Central memory CD8-positive, alpha-beta T cell (primary cell): ENCODE data around the gene CMSS1.
"Not testable (repeated sequence)": the region's sequence is repeated elsewhere in the genome, so short reads cannot be mapped to it uniquely, and the experiment has no call there.

Experiments used
- ATAC-seq: fragments of 150-1000 bp; cut with Tn5 transposase; replicated peaks from 2 replicates; pipeline ENCODE4 v1.10.0; 2022; ENCODE audit warnings: mild to moderate bottlenecking, moderate FRiP score, moderate number of reproducible peaks; ENCODE audit not compliant: poor library complexity, severe bottlenecking; ENCODE audit errors: extremely low read depth
- DNase-seq, 2 donors: peaks; one replicate each; pipeline ENCODE4 v3.0.0; 2021; ENCODE audit warnings: low spot score in 2 of 2
- H3K27ac Mint-ChIP-seq: one replicate; pipeline ENCODE4 v1.8.0; 2022; ENCODE audit warnings: low read depth, mild to moderate bottlenecking, moderate library complexity, mixed read lengths
- H3K27me3 Mint-ChIP-seq: one replicate; pipeline ENCODE4 v1.8.0; 2022; ENCODE audit warnings: mixed read lengths
- H3K36me3 Mint-ChIP-seq: one replicate; pipeline ENCODE4 v1.8.0; 2022; ENCODE audit warnings: mild to moderate bottlenecking, moderate library complexity, mixed read lengths; ENCODE audit not compliant: insufficient read depth
- H3K4me1 Mint-ChIP-seq: one replicate; pipeline ENCODE4 v1.8.0; 2022; ENCODE audit warnings: mixed read lengths
- H3K4me3 Mint-ChIP-seq: one replicate; pipeline ENCODE4 v1.8.0; 2022; ENCODE audit warnings: mild to moderate bottlenecking, moderate library complexity, mixed read lengths
- H3K9me3 Mint-ChIP-seq: one replicate; pipeline ENCODE4 v1.8.0; 2022; ENCODE audit warnings: mixed read lengths

Gene CMSS1

DNA sequence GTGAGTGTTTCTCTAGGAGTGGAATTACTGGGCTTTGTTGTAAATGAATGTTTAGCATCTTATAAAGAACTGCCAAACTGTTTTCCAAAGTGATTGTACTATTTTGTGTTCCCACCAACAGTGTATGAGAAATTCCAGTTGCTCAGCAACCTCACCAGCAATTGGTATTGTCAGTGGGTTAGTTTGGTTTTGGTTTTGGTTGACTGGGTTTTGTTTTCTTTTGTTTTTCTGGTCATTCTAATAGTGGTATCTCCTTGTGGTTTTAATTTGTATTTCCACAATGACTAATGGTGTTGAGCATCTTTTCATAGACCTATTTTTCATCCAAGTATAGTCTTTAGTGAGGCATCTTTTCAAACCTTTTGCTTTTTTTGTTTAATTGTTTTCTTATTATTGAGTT is 269.5 kb downstream of the CMSS1 start:
- DNase-seq: no peak
- H3K9me3 Mint-ChIP-seq: no peaks in the 10 kb centered on the region
- no peak overlapping the region for H3K27ac Mint-ChIP-seq
- no peak overlapping the region for H3K4me3 Mint-ChIP-seq
- no peak for ATAC-seq
- no peaks in the 10 kb centered on the region for H3K36me3 Mint-ChIP-seq
- peaks cover 9% of the 10 kb centered on the region for H3K4me1 Mint-ChIP-seq
- no peaks in the 10 kb centered on the region for H3K27me3 Mint-ChIP-seq

DNA sequence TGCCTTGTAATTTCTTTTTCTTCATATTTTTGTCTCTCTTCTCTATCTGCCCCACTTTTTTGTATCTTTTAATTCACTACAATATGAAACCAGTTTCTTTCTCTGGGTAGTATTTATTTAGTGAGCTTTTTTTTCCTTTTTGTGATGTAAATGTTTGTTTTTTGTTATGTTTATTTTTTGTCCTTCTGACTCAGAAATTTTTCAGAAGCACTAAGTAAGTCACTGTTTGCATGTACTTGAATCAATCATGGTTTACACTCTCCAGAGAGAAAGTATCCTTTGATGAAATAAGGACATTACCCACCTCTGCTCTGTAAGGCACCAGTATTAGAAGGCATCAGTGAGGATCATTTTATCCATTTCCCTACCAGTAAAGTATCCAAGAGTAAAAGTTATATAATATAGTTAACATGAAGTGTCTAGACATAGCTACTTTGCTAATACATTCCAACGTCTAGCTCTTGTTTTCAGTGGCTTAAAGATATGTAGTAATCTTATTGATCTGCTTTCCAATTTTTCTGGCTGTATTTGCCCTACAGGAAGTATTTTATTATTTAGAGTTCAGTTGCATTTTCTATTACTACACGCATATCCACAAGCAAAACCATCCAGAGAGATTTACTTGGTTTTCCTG is 271.2 kb downstream of the CMSS1 start:
- Mint-ChIP-seq H3K36me3 (no peaks in the 10 kb centered on the region), H3K27me3 (no peaks in the 10 kb centered on the region), H3K27ac (no peak overlapping the region), H3K9me3 (no peaks in the 10 kb centered on the region), H3K4me3 (no peak overlapping the region), H3K4me1 (peaks cover 9% of the 10 kb centered on the region)
- ATAC-seq (no peak), DNase-seq (no peak)

DNA sequence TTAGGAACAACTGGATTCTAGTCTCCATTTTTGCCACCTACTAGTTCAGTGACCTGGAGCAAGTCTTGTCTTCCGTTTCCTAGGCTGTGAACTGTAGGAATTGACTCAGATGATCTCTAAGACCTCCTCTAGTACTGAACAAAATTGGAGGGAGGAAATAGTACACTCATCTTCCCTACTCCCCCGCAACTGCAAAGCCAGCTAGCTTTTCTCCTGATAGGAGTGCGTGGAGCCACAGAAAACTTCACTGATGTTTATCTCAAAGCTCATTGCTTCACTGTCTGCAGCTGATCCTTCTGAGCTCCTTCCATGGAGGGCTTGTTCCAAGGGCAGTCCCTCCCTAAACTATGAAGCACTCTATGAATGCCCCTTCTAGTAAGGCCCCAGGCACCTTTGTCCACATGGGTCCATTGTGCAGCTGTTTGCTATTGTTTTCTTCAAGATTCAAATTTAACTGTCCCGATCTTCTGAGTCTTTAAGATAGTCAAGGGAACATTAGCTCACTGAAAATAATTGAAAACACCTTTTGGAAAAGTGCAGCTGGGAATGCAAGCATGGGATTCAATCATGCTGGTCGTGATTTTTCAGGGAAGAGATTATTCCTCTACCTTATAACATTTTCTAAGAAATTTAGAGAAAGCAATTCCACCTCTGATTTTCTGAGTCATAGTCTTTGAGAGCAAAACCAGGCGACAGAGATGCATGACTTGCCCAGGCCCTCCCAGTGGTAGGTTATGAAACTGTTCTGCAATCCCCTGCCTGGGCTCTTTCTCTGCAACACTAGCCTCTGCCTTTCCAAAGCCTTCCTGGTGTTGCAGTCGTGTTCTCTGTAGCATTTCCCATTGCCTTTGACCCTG is 272.4 kb downstream of the CMSS1 start:
- no peak overlapping the region for H3K27ac Mint-ChIP-seq
- DNase-seq: no peak

DNA sequence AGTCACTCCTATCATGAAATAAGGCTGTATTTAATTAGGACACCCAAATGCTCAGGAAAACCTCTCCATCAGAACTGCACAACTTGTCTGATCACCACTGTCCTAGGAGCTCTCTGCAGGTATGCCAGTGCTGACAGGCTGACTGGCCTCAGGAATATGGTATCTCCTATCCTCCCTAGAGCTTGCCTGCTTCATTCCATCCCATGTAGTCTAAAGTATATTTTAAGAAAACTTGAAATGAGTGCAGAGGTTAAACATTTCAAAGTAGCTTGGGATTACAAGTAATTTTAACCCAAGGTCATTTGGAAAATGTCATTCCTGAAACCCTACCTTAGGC is 273.0 kb downstream of the CMSS1 start:
- no peak overlapping the region for H3K4me3 Mint-ChIP-seq
- no peaks in the 10 kb centered on the region for H3K27me3 Mint-ChIP-seq
- no peak for DNase-seq
- peaks cover 9% of the 10 kb centered on the region for H3K4me1 Mint-ChIP-seq
- no peak for ATAC-seq
- no peaks in the 10 kb centered on the region for H3K36me3 Mint-ChIP-seq
- H3K27ac Mint-ChIP-seq: no peak overlapping the region
- H3K9me3 Mint-ChIP-seq: no peaks in the 10 kb centered on the region

More for the DNA sequence above, 272.4 kb downstream of the CMSS1 start:
- Mint-ChIP-seq H3K27me3 (no peaks in the 10 kb centered on the region), H3K4me3 (no peak overlapping the region), H3K36me3 (no peaks in the 10 kb centered on the region), H3K4me1 (peaks cover 9% of the 10 kb centered on the region), H3K9me3 (no peaks in the 10 kb centered on the region)
- ATAC-seq: no peak

DNA sequence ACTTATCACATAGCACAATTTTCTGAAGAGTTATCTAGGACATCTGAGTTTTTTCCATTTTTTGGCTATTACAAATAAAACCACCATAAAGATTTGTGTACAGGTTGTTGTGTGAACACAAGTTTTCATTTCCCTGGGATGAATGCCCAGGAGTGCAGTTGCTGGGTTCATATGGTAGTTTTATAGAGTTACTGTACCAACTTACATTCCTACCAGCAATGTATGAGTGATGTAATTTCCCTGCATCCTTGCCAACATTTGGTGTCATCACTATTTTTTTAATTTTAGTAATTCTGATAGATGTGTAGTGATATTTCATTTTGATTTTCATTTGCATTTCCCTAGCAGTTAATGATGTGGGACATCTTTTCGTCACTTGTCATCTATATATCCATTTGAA is 276.2 kb downstream of the CMSS1 start:
- no peaks in the 10 kb centered on the region for H3K36me3 Mint-ChIP-seq
- H3K9me3 Mint-ChIP-seq: no peaks in the 10 kb centered on the region
- H3K4me3 Mint-ChIP-seq: no peak overlapping the region
- DNase-seq (no peak), ATAC-seq (no peak)
- H3K27ac Mint-ChIP-seq: no peak overlapping the region
- no peaks in the 10 kb centered on the region for H3K27me3 Mint-ChIP-seq
- peaks cover 4% of the 10 kb centered on the region for H3K4me1 Mint-ChIP-seq

DNA sequence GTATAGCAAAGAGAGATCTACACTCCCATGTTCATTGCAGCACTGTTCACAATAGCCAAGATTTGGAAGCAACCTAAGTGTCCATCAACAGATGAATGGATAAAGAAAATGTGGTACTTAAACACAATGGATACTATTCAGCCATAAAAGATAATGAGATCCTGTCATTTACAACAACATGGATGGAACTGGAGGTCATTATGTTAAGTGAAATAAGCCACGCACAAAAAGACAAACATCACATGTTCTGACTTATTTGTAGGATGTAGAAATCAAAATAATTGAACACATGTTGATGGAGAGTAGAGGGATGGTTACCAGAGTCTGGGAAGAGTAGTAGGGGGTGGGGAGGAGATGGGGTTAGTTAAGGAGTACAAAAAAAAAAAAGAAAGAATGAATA is 278.6 kb downstream of the CMSS1 start:
- DNase-seq, H3K4me3 Mint-ChIP-seq, ATAC-seq, H3K36me3 Mint-ChIP-seq, H3K27me3 Mint-ChIP-seq, H3K27ac Mint-ChIP-seq, H3K4me1 Mint-ChIP-seq, H3K9me3 Mint-ChIP-seq: not testable (repeated sequence)

DNA sequence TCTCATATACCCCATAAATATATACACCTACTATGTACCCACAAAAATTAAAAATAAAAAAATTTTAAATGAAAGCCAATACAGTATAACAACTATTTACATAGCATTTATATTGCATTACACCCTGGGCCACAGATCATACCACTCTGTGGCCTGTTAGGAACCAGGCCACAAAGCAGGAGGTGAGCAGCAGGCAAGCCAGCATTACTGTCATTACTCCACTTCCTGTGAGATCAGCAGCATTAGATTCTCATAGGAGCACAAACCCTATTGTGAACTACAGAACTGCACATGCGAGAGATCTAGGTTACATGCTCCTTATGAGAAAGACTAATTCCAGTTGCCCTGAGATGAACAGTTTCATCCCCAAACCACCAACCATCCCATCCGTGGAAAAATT is 279.2 kb downstream of the CMSS1 start:
- no peak for DNase-seq
- Mint-ChIP-seq H3K9me3 (peaks cover 5% of the 10 kb centered on the region), H3K4me3 (no peak overlapping the region), H3K36me3 (no peaks in the 10 kb centered on the region), H3K27ac (no peak overlapping the region), H3K27me3 (no peaks in the 10 kb centered on the region), H3K4me1 (peaks cover 4% of the 10 kb centered on the region)
- ATAC-seq: no peak

DNA sequence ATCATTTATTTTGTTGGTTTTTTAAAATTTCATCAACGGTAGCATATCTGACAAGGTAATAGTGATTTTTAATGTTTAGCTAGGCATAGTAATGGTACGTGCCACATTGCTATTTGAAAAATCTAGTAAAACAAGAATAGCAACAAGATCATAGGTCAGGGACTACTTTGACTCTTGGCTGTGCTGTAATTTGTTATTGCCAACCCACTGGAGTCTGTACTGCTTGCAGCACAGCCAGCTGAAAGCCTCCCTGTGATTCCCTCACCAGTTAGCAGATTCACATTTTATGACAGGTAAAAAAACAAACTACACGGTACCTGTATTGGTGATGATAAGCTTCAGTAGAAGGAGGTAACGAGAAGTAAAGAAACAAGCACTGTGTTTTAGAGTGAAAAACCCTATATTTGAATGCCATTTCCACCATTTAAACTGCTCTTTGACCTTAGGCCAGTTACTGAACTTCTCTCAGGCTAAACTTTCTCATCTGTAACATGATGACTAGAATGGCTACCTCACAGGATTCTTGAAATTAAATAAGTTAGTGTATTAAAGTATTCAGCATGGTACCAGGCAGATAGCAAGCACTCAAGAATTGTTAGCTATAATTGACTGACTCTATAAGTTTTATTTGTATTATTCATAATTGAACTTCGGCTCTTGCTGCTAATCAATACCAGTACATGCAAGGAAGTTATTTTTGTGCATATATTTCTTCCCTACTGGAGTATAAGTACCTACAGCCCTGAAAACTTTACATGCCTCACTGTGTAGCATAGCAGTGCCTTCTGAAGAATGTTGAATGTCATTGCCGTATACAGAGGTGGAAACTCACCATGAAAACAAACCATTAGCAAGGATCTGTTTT is 280.5 kb downstream of the CMSS1 start:
- Mint-ChIP-seq H3K36me3 (no peaks in the 10 kb centered on the region), H3K9me3 (peaks cover 5% of the 10 kb centered on the region), H3K27ac (no peak overlapping the region), H3K4me3 (no peak overlapping the region), H3K27me3 (no peaks in the 10 kb centered on the region), H3K4me1 (peaks cover 4% of the 10 kb centered on the region)
- DNase-seq (no peak), ATAC-seq (no peak)

DNA sequence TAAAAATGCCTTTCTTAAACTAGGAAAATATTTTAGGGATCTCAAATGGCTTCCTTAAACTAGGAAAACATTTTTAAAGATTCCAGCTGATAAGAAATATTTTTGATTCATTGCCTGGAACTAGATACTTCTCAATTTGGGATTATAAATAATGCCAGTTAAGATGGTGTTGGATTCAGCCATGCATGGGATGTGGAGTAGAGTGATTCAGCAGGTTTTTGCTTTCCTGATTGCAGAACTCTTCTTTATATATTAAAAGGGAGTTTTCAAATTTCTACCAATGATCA is 281.1 kb downstream of the CMSS1 start:
- H3K4me1 Mint-ChIP-seq: peaks cover 4% of the 10 kb centered on the region
- peaks cover 5% of the 10 kb centered on the region for H3K9me3 Mint-ChIP-seq
- no peak overlapping the region for H3K4me3 Mint-ChIP-seq
- H3K27me3 Mint-ChIP-seq: no peaks in the 10 kb centered on the region
- H3K27ac Mint-ChIP-seq: no peak overlapping the region
- DNase-seq (no peak), ATAC-seq (no peak)
- no peaks in the 10 kb centered on the region for H3K36me3 Mint-ChIP-seq

DNA sequence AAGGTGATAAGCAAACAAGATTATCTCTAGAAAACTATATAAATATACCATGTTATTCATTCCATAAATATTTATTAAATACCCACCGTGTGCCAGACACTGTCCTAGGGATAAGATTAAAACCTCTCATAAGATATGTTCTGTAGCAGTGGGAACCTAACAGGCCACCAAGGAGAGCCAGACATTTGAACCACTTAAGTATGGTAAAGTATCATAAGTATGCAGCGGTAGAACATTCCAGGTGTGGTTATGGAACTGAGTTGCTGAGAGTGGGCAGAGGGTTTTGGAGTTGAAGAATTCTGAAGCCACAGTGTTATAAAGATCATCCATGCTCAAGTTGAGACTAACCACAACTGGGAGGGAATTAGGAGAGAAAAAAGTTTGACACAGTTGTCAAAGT is 282.0 kb downstream of the CMSS1 start:
- no peak overlapping the region for H3K4me3 Mint-ChIP-seq
- peaks cover 5% of the 10 kb centered on the region for H3K9me3 Mint-ChIP-seq
- H3K4me1 Mint-ChIP-seq: peaks cover 4% of the 10 kb centered on the region
- no peak overlapping the region for H3K27ac Mint-ChIP-seq
- no peaks in the 10 kb centered on the region for H3K27me3 Mint-ChIP-seq
- no peaks in the 10 kb centered on the region for H3K36me3 Mint-ChIP-seq
- no peak for DNase-seq
- ATAC-seq: no peak

DNA sequence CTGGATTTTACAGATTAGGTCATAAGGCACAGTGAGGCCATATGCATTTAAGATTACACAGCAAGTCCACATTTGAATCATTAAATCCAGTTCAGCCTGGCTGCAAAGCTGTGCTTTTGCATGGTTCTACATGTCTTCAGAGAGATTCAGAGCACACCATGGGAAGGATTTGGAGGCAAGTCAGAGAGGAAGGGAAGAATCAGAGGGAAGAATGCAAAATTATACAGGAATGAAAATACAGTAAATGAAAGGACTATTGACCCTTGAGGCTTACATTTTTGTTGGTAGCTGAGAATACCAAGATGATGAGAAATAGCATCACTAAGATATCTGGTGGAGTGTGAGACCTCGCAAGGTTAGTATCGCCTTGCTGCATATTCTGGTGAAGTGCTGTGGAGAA is 282.8 kb downstream of the CMSS1 start:
- Mint-ChIP-seq H3K4me1 (peaks cover 4% of the 10 kb centered on the region), H3K4me3 (no peak overlapping the region), H3K36me3 (no peaks in the 10 kb centered on the region), H3K9me3 (peaks cover 5% of the 10 kb centered on the region), H3K27ac (no peak overlapping the region), H3K27me3 (no peaks in the 10 kb centered on the region)
- ATAC-seq (no peak), DNase-seq (no peak)

DNA sequence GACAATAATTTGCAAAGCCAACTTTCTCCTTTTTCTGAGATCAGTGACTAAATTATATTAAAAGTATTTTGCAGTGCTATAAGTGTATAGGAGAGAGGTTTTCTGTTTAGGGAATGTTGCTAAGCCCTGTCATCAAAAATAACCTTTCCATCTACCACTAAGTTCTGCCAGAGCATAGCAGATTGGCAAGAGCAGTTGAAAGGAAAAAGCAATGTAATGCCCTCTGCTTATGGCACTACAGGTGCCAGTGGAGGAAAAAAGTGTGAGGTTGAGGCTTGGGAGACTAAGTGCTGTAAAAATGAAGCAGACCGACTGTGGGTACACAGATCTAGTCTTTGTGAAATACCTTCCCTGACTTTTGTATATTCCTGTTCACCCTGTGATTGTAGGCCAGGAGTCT is 285.1 kb downstream of the CMSS1 start:
- no peak overlapping the region for H3K4me3 Mint-ChIP-seq
- H3K36me3 Mint-ChIP-seq: no peaks in the 10 kb centered on the region
- H3K4me1 Mint-ChIP-seq: no peaks in the 10 kb centered on the region
- H3K27me3 Mint-ChIP-seq: no peaks in the 10 kb centered on the region
- ATAC-seq (no peak), DNase-seq (no peak)
- H3K9me3 Mint-ChIP-seq: peaks cover 5% of the 10 kb centered on the region
- H3K27ac Mint-ChIP-seq: no peak overlapping the region
